ENCODE data around the gene ZFPM1. TPM values are rescaled to one million over a fixed set of nuclear protein-coding genes. Genes with fewer than 3 reads are reported as not detected.
A peak's percentile ranks its signal among the peaks of the same experiment; 100 is the strongest.

ZFPM1 gene
- total and polyA plus RNA-seq, 2 experiments from 2014 or later = 0.53 to 2.2 TPM

- no peaks in the 10 kb centered on the region for H3K27me3 ChIP-seq (ENCODE audit: insufficient read depth)
- H3K79me2 ChIP-seq (replicated peaks; ENCODE audit: insufficient read depth) = peaks cover 56% of the 10 kb centered on the region
- TF ChIP-seq CREB1 (CRISPR knock-in tag; IDR thresholded peaks at IDR 0.05; ENCODE audit: low read depth) (no peak), REST (IDR thresholded peaks at IDR 0.05; ENCODE audit: unreplicated experiment) (no peak)
- TF ChIP-seq, protein P1, sequence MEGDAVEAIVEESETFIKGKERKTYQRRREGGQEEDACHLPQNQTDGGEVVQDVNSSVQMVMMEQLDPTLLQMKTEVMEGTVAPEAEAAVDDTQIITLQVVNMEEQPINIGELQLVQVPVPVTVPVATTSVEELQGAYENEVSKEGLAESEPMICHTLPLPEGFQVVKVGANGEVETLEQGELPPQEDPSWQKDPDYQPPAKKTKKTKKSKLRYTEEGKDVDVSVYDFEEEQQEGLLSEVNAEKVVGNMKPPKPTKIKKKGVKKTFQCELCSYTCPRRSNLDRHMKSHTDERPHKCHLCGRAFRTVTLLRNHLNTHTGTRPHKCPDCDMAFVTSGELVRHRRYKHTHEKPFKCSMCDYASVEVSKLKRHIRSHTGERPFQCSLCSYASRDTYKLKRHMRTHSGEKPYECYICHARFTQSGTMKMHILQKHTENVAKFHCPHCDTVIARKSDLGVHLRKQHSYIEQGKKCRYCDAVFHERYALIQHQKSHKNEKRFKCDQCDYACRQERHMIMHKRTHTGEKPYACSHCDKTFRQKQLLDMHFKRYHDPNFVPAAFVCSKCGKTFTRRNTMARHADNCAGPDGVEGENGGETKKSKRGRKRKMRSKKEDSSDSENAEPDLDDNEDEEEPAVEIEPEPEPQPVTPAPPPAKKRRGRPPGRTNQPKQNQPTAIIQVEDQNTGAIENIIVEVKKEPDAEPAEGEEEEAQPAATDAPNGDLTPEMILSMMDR (conservative IDR thresholded peaks at IDR 0.05; ENCODE audit: low read depth in 2 of 2) = no peak
- Mint-ChIP-seq H3K27me3 (ENCODE audit: insufficient read depth, low read depth, poor library complexity) (peaks cover 10% of the 10 kb centered on the region), H3K4me1 (peaks cover 13% of the 10 kb centered on the region), H3K9me3 (no peaks in the 10 kb centered on the region), H3K27ac (peak overlapping the region; percentile 83), H3K36me3 (ENCODE audit: low read depth) (peaks cover 2% of the 10 kb centered on the region; the same call in 2 of the 3 replicates), H3K4me3 (peak overlapping the region; percentile 91)
- peak overlapping the region; percentile 100 for H3K4me2 ChIP-seq
- ATAC-seq (no peak; the same call in 2 of the 3 replicates), DNase-seq (ENCODE audit: low spot score) (peak; percentile 56)
- H3K4me1 ChIP-seq (ENCODE audit: insufficient read depth) = peaks cover 8% of the 10 kb centered on the region
- H3K27ac ChIP-seq (ENCODE audit: low read depth) = no peak overlapping the region
- H3K4me3 ChIP-seq = peak overlapping the region; percentile 97
- H3K9me2 ChIP-seq (ENCODE audit: insufficient read depth) = no peaks in the 10 kb centered on the region
- H4K20me1 ChIP-seq (replicated peaks; ENCODE audit: insufficient read depth) = peaks cover 14% of the 10 kb centered on the region
- H3F3A ChIP-seq (replicated peaks; ENCODE audit: low read depth) = peaks cover 12% of the 10 kb centered on the region; the same call in 1 of the 2 replicates
- no peaks in the 10 kb centered on the region for H3K36me3 ChIP-seq (ENCODE audit: insufficient read depth)
- no peak overlapping the region for H2AFZ ChIP-seq
These were observed 117.6 kb downstream of the ZFPM1 start for GRCh38 chr16:88570691-88571092.

- Histone ChIP-seq H3F3A (replicated peaks; ENCODE audit: low read depth) (peaks cover 12% of the 10 kb centered on the region; the same call in 1 of the 2 replicates), H3K79me2 (replicated peaks; ENCODE audit: insufficient read depth) (peaks cover 93% of the 10 kb centered on the region), H2AFZ (no peak overlapping the region), H3K27ac (ENCODE audit: low read depth) (no peak overlapping the region), H3K4me3 (no peak overlapping the region), H4K20me1 (replicated peaks; ENCODE audit: insufficient read depth) (peaks cover 28% of the 10 kb centered on the region), H3K36me3 (ENCODE audit: insufficient read depth) (no peaks in the 10 kb centered on the region), H3K4me2 (no peak overlapping the region), H3K27me3 (ENCODE audit: insufficient read depth) (no peaks in the 10 kb centered on the region), H3K4me1 (ENCODE audit: insufficient read depth) (peaks cover 8% of the 10 kb centered on the region; the same call in 1 of the 2 replicates), H3K9me2 (ENCODE audit: insufficient read depth) (no peaks in the 10 kb centered on the region)
- ATAC-seq (no peak), DNase-seq (ENCODE audit: low spot score) (no peak)
- Mint-ChIP-seq H3K4me1 (peaks cover 11% of the 10 kb centered on the region), H3K4me3 (no peak overlapping the region), H3K9me3 (no peaks in the 10 kb centered on the region), H3K36me3 (ENCODE audit: low read depth) (peaks cover 29% of the 10 kb centered on the region), H3K27me3 (ENCODE audit: insufficient read depth, low read depth, poor library complexity) (peaks cover 9% of the 10 kb centered on the region), H3K27ac (no peak overlapping the region)
- TF ChIP-seq EZH2 (IDR thresholded peaks at IDR 0.05; ENCODE audit: low read depth, unreplicated experiment) (no peak), POLR2AphosphoS5 (IDR thresholded peaks at IDR 0.05; ENCODE audit: low read depth) (no peak), CREB1 (CRISPR knock-in tag; IDR thresholded peaks at IDR 0.05; ENCODE audit: low read depth) (no peak)
- TF ChIP-seq, protein P2, sequence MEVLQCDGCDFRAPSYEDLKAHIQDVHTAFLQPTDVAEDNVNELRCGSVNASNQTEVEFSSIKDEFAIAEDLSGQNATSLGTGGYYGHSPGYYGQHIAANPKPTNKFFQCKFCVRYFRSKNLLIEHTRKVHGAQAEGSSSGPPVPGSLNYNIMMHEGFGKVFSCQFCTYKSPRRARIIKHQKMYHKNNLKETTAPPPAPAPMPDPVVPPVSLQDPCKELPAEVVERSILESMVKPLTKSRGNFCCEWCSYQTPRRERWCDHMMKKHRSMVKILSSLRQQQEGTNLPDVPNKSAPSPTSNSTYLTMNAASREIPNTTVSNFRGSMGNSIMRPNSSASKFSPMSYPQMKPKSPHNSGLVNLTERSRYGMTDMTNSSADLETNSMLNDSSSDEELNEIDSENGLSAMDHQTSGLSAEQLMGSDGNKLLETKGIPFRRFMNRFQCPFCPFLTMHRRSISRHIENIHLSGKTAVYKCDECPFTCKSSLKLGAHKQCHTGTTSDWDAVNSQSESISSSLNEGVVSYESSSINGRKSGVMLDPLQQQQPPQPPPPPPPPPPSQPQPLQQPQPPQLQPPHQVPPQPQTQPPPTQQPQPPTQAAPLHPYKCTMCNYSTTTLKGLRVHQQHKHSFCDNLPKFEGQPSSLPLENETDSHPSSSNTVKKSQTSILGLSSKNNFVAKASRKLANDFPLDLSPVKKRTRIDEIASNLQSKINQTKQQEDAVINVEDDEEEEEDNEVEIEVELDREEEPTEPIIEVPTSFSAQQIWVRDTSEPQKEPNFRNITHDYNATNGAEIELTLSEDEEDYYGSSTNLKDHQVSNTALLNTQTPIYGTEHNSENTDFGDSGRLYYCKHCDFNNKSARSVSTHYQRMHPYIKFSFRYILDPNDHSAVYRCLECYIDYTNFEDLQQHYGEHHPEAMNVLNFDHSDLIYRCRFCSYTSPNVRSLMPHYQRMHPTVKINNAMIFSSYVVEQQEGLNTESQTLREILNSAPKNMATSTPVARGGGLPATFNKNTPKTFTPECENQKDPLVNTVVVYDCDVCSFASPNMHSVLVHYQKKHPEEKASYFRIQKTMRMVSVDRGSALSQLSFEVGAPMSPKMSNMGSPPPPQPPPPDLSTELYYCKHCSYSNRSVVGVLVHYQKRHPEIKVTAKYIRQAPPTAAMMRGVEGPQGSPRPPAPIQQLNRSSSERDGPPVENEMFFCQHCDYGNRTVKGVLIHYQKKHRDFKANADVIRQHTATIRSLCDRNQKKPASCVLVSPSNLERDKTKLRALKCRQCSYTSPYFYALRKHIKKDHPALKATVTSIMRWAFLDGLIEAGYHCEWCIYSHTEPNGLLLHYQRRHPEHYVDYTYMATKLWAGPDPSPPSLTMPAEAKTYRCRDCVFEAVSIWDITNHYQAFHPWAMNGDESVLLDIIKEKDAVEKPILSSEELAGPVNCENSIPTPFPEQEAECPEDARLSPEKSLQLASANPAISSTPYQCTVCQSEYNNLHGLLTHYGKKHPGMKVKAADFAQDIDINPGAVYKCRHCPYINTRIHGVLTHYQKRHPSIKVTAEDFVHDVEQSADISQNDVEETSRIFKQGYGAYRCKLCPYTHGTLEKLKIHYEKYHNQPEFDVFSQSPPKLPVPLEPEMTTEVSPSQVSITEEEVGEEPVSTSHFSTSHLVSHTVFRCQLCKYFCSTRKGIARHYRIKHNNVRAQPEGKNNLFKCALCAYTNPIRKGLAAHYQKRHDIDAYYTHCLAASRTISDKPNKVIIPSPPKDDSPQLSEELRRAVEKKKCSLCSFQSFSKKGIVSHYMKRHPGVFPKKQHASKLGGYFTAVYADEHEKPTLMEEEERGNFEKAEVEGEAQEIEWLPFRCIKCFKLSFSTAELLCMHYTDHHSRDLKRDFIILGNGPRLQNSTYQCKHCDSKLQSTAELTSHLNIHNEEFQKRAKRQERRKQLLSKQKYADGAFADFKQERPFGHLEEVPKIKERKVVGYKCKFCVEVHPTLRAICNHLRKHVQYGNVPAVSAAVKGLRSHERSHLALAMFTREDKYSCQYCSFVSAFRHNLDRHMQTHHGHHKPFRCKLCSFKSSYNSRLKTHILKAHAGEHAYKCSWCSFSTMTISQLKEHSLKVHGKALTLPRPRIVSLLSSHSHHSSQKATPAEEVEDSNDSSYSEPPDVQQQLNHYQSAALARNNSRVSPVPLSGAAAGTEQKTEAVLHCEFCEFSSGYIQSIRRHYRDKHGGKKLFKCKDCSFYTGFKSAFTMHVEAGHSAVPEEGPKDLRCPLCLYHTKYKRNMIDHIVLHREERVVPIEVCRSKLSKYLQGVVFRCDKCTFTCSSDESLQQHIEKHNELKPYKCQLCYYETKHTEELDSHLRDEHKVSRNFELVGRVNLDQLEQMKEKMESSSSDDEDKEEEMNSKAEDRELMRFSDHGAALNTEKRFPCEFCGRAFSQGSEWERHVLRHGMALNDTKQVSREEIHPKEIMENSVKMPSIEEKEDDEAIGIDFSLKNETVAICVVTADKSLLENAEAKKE (CRISPR knock-in tag; IDR thresholded peaks at IDR 0.05) = no peak
These were observed 122.2 kb downstream of the ZFPM1 start for GRCh38 chr16:88575251-88575650.

All from GM23338 (cell line).